Aorta (tissue), 5 donors: ENCODE data around the gene LAMC3. TPM values are rescaled to one million over a fixed set of nuclear protein-coding genes. Genes with fewer than 3 reads are reported as not detected.

Experiments
- ATAC-seq: fragments of 200-7000 bp; cut with Tn5 transposase; one replicate; pipeline ENCODE4 v1.9.1; 2022; ENCODE audit warnings: moderate library complexity; ENCODE audit not compliant: low FRiP score
- DNase-seq, 2 donors: peaks; one replicate each; pipeline ENCODE4 v3.0.0-alpha.2; 2020
- H3K27ac ChIP-seq, 2 donors: one replicate each; pipeline ENCODE4 v1.5.1; 2013; ENCODE audit warnings: low read length in 2 of 2, mild to moderate bottlenecking in 2 of 2, moderate library complexity in 2 of 2, control low read depth in 1 of 2, inconsistent platforms in 1 of 2, low read depth in 1 of 2
- H3K27me3 ChIP-seq, 2 donors: one replicate each; pipeline ENCODE4 v1.6.1; 2013; ENCODE audit warnings: control low read depth in 1 of 2, low read length in 1 of 2, mild to moderate bottlenecking in 1 of 2, moderate library complexity in 1 of 2; ENCODE audit not compliant: insufficient read depth in 2 of 2, control insufficient read depth in 1 of 2
- H3K36me3 ChIP-seq, 2 donors: one replicate each; pipeline ENCODE4 v1.6.1; 2013; ENCODE audit warnings: control low read depth in 1 of 2, low read length in 1 of 2, mild to moderate bottlenecking in 1 of 2; ENCODE audit not compliant: insufficient read depth in 2 of 2, control insufficient read depth in 1 of 2
- H3K4me1 ChIP-seq, 2 donors: one replicate each; pipeline ENCODE4 v1.6.1; 2013; ENCODE audit warnings: low read length in 2 of 2, control low read depth in 1 of 2, mild to moderate bottlenecking in 1 of 2, moderate library complexity in 1 of 2; ENCODE audit not compliant: insufficient read depth in 2 of 2, control insufficient read depth in 1 of 2
- H3K4me3 ChIP-seq, 2 donors: one replicate each; pipeline ENCODE4 v1.5.1; 2013; ENCODE audit warnings: low read length in 2 of 2, control low read depth in 1 of 2, mild to moderate bottlenecking in 1 of 2
- H3K9me3 ChIP-seq: one replicate; pipeline ENCODE4 v1.6.1; 2013; ENCODE audit warnings: mild to moderate bottlenecking, low read length; ENCODE audit not compliant: control insufficient read depth
- WGBS, 2 donors: extraction: QIAGEN DNeasy Blood & Tissue Kit; methylation state at CpG; one replicate each; pipeline ENCODE4 v1.1.7; 2013; 5-methylcytosine and 5-hydroxymethylcytosine counted together
- intact Hi-C, 2 donors: fragments of 100-400 bp; cut with DNase I; formaldehyde crosslinking; loops; one replicate each; pipeline versions ENCODE4 v1.14.2 to v1.15.0; 2022
- polyA plus RNA-seq, 2 donors: library from polyadenylated mRNA; stranded (reverse); fragments of 200-250 nt; gene quantifications; one replicate each; pipeline ENCODE4 v1.2.3, GENCODE V29; 2013
- total RNA-seq, 2 donors: library from RNA; stranded (reverse); fragmentation: NEBNext Ultra II Directional; extraction: Animal tissue kit (Norgen Biotek cat#: 25700); gene quantifications; one replicate each; pipeline ENCODE4 v1.2.1, GENCODE V29; 2021
- donor health status: healthy with polysubstance abuse.
- donor health status: Bipolar disorder and iron deficiency.
- donor health status: DM: no; HTN: no; CAD: no.
- donor health status: DM: no; HTN: no; CAD: no.
- donor health status: DM: yes; HTN: yes; CAD: no.

The LAMC3 gene
- total and polyA plus RNA-seq, 4 donors, result 0.32 to 1.3 (median 0.74) TPM

DNA sequence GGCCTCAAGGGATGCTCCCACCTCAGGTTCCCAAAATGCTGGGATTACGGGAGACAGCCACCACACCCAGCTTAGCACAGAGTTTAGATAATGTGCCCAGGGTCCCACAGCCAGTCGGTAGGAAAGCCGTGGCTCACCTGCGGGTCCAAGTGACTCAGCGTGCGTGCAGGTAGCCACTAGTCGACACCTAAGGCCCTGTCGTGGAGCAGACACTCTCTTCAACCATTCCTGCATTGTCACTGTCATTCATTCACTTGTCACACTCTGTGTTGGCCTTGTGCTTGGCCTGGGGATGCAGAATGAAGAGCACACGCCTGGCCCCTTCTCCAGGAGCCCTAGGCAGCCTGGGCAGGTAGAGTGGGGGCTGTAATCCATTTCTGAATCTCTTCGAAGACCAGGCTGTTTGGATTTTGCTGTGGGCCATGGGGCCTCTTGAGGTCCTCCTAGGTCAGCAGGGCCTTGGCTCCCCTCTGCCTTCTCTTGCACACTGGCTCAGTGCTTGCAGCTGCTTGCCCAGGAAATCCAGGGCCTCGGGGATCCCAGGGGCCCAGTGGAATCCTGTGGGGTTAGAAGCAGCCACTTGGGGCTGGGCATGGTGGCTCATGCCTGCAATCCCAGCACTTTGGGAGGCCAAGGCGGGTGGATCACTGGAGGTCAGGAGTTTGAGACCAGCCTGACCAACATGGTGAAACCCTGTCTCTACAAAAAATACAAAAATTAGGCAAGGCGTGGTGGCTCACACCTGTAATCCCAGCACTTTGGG lies 81.2 kb downstream of the LAMC3 start:
- ATAC-seq (no peak), DNase-seq (no peak)
- no peaks in the 10 kb centered on the region for H3K27me3 ChIP-seq
- no peak overlapping the region for H3K4me3 ChIP-seq
- no peaks in the 10 kb centered on the region for H3K36me3 ChIP-seq
- no peaks in the 10 kb centered on the region for H3K4me1 ChIP-seq
- no peaks in the 10 kb centered on the region for H3K9me3 ChIP-seq
- WGBS, 2 donors, result 90 to 91% methylated on average over 13 of the region's 13 CpGs
- no peak overlapping the region for H3K27ac ChIP-seq
- intact Hi-C loops, result no loop called here

DNA sequence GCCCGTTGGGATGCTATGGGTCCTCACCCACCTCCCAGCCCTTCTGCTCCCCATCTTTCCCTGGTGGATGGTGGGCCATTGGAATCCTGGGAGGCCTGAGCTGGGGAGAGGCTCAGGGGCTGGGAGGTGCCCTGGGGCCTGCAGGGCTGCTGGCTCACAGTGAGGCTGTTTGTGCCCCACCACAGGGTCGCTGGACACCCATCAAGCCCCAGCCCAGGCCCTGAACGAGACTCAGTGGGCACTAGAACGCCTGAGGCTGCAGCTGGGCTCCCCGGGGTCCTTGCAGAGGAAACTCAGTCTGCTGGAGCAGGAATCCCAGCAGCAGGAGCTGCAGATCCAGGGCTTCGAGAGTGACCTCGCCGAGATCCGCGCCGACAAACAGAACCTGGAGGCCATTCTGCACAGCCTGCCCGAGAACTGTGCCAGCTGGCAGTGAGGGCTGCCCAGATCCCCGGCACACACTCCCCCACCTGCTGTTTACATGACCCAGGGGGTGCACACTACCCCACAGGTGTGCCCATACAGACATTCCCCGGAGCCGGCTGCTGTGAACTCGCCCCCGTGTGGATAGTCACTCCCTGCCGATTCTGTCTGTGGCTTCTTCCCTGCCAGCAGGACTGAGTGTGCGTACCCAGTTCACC lies 82.5 kb downstream of the LAMC3 start:
- Histone ChIP-seq H3K4me3 (no peak overlapping the region), H3K27ac (no peak overlapping the region), H3K9me3 (no peaks in the 10 kb centered on the region), H3K36me3 (no peaks in the 10 kb centered on the region), H3K4me1 (no peaks in the 10 kb centered on the region), H3K27me3 (no peaks in the 10 kb centered on the region)
- WGBS, 2 donors, result 90 to 91% methylated on average over 19 of the region's 19 CpGs
- DNase-seq (no peak), ATAC-seq (no peak)
- intact Hi-C loops, result no loop called here

DNA sequence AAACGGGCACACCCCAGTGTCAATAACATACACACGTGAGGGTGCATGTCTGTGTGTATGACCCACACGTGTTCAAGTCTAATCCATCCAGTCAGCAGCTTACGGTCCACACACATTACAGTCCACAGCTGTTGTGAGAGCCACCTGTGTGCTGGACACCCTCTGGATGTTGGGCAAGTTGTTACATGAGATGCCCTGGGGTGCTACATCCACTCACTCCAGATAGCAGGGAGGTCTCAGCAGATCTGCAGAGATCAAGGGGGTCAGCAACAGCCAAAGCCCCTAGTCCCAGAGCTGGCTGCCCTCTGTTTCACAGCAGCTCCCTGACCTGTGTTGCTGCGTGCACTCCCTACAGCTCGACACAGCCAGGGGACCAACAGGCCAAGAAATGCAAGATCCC lies 83.1 kb downstream of the LAMC3 start:
- no peak for ATAC-seq
- Histone ChIP-seq H3K4me1 (no peaks in the 10 kb centered on the region), H3K9me3 (no peaks in the 10 kb centered on the region), H3K27ac (no peak overlapping the region), H3K36me3 (no peaks in the 10 kb centered on the region), H3K4me3 (no peak overlapping the region), H3K27me3 (no peaks in the 10 kb centered on the region)
- WGBS, 2 donors, result 85 to 91% methylated on average over 6 of the region's 6 CpGs
- DNase-seq, result no peak
- intact Hi-C loops, result no loop called here

GRCh38 chr9:131092548-131093440 lies 83.8 kb downstream of the LAMC3 start:
- intact Hi-C loops, result no loop called here
- no peaks in the 10 kb centered on the region for H3K4me1 ChIP-seq
- no peak overlapping the region for H3K4me3 ChIP-seq
- no peaks in the 10 kb centered on the region for H3K9me3 ChIP-seq
- no peaks in the 10 kb centered on the region for H3K27me3 ChIP-seq
- ATAC-seq, result no peak
- no peak for DNase-seq
- 83 to 86% methylated on average over 24 of the region's 24 CpGs for whole genome bisulfite sequencing, 2 donors
- no peaks in the 10 kb centered on the region for H3K36me3 ChIP-seq
- no peak overlapping the region for H3K27ac ChIP-seq

DNA sequence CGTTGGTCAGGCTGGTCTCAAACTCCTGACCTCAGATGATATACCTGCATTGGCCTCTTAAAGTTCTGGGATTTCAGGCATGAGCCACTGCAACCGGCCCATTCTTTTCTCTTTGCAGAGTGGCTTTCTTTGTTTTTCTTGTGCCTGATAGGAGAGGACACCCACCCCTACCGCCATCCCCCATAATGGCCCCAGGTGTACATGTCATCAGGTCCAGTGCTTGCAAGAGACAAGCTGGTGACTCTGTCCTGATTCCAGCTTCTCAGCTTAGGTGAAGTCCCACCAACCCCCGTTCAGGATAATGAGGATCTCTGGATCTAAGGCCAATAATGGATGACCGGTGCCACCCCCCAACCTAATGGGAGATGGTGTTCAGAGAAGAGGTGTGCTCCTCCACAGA lies 85.0 kb downstream of the LAMC3 start:
- no peak overlapping the region for H3K4me3 ChIP-seq
- no peak for DNase-seq
- no peaks in the 10 kb centered on the region for H3K9me3 ChIP-seq
- no peaks in the 10 kb centered on the region for H3K36me3 ChIP-seq
- ATAC-seq, result no peak
- H3K4me1 ChIP-seq, result no peaks in the 10 kb centered on the region
- WGBS, 2 donors, result 88 to 90% methylated on average over 5 of the region's 5 CpGs
- H3K27me3 ChIP-seq, result no peaks in the 10 kb centered on the region
- intact Hi-C loops, result no loop called here
- H3K27ac ChIP-seq, result no peak overlapping the region

GRCh38 chr9:131094622-131095021 lies 85.6 kb downstream of the LAMC3 start:
- Histone ChIP-seq H3K27ac (no peak overlapping the region), H3K36me3 (no peaks in the 10 kb centered on the region), H3K9me3 (no peaks in the 10 kb centered on the region), H3K4me1 (no peaks in the 10 kb centered on the region), H3K27me3 (no peaks in the 10 kb centered on the region), H3K4me3 (no peak overlapping the region)
- ATAC-seq (no peak), DNase-seq (no peak)
- 21 to 25% methylated on average over 12 of the region's 12 CpGs for WGBS, 2 donors
- intact Hi-C loops, result no loop called here

GRCh38 chr9:131095666-131096268 lies 86.8 kb downstream of the LAMC3 start:
- no peak for DNase-seq
- no peaks in the 10 kb centered on the region for H3K27me3 ChIP-seq
- no peaks in the 10 kb centered on the region for H3K4me1 ChIP-seq
- WGBS, 2 donors, result 31 to 33% methylated on average over 16 of the region's 16 CpGs
- H3K9me3 ChIP-seq, result no peaks in the 10 kb centered on the region
- H3K36me3 ChIP-seq, result no peaks in the 10 kb centered on the region
- no peak overlapping the region for H3K27ac ChIP-seq
- H3K4me3 ChIP-seq, result peak overlapping the region in 1 of 2 donors; percentile 43
- ATAC-seq, result no peak
- intact Hi-C loops, result no loop called here

DNA sequence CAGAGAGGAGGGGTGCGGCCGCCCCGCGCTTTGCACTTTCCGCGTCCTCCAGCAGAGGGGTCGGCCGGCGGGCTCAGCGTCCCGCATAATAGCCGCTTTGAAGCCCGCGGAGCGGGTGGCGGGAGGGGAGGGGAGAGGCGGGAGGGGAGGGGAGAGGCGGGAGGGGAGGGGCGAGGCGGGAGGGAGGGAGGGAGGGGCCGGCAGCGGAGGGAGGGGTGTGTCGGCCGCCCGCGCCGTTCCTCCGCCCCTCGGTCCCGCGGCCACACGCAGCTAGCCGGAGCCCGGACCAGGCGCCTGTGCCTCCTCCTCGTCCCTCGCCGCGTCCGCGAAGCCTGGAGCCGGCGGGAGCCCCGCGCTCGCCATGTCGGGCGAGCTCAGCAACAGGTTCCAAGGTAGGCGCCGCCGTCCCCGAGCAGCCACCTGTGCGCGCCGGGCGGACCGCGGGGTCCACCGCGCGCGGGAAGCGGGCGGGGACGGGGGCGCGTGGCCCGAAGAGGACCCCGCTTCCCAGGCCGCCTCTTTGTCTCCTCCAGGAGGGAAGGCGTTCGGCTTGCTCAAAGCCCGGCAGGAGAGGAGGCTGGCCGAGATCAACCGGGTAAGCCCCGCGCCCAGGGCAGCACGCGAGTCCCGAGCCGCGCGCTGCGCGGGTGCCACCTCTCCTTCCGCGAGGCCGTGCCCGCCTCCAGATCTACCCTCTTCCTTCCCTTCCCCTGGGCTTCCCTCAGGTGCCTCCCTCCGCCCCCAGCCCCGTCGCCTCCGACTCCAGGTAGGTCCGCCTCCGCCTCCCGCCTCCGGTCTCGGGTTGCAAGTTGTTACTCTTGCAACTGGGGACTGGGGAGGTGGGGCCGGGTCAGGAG lies 87.5 kb downstream of the LAMC3 start, which contains the start of gene AIF1L:
TSS of gene AIF1L (plus strand) at position 263 of the 857 bp plus-strand sequence. CDS start at position 362, 99 bp downstream.
- peak in 1 of 2 donors; percentile 76 for DNase-seq
- Histone ChIP-seq H3K36me3 (no peaks in the 10 kb centered on the region), H3K9me3 (no peaks in the 10 kb centered on the region), H3K27me3 (no peaks in the 10 kb centered on the region), H3K4me3 (peak within 1 kb of the TSS; percentile 42 to 43), H3K27ac (peak within 1 kb of the TSS in 1 of 2 donors; percentile 20), H3K4me1 (no peaks in the 10 kb centered on the region)
- ATAC-seq, result no peak
- intact Hi-C loops, result no loop called here
- 0 to 1% methylated on average over 60 to 95 of the region's 99 CpGs for WGBS, 2 donors
